HUES6 (cell line): ENCODE measurements around the gene ARL14EP.

Experiments
- H3K27ac ChIP-seq: 2 replicates; pipeline ENCODE4 v1.7.0; 2013; ENCODE audit warnings: low read depth, mild to moderate bottlenecking, low read length, inconsistent platforms
- H3K27me3 ChIP-seq: 2 replicates; pipeline ENCODE4 v1.6.1; 2013; ENCODE audit warnings: low read length; ENCODE audit not compliant: control insufficient read depth, insufficient read depth
- H3K36me3 ChIP-seq: 2 replicates; pipeline ENCODE4 v1.6.1; 2013; ENCODE audit warnings: low read length; ENCODE audit not compliant: control insufficient read depth, insufficient read depth
- H3K4me1 ChIP-seq: 2 replicates; pipeline ENCODE4 v1.6.1; 2013; ENCODE audit warnings: low read length; ENCODE audit not compliant: control insufficient read depth, insufficient read depth
- H3K4me3 ChIP-seq: 2 replicates; pipeline ENCODE4 v1.5.1; 2013; ENCODE audit warnings: low read depth, low read length
- H3K9ac ChIP-seq: one replicate; pipeline ENCODE4 v1.6.1; 2013; ENCODE audit warnings: mild to moderate bottlenecking, low read length
- H3K9me3 ChIP-seq: 2 replicates; pipeline ENCODE4 v1.6.1; 2013; ENCODE audit warnings: low read depth, low read length; ENCODE audit not compliant: control insufficient read depth, insufficient read depth

The ARL14EP gene

DNA sequence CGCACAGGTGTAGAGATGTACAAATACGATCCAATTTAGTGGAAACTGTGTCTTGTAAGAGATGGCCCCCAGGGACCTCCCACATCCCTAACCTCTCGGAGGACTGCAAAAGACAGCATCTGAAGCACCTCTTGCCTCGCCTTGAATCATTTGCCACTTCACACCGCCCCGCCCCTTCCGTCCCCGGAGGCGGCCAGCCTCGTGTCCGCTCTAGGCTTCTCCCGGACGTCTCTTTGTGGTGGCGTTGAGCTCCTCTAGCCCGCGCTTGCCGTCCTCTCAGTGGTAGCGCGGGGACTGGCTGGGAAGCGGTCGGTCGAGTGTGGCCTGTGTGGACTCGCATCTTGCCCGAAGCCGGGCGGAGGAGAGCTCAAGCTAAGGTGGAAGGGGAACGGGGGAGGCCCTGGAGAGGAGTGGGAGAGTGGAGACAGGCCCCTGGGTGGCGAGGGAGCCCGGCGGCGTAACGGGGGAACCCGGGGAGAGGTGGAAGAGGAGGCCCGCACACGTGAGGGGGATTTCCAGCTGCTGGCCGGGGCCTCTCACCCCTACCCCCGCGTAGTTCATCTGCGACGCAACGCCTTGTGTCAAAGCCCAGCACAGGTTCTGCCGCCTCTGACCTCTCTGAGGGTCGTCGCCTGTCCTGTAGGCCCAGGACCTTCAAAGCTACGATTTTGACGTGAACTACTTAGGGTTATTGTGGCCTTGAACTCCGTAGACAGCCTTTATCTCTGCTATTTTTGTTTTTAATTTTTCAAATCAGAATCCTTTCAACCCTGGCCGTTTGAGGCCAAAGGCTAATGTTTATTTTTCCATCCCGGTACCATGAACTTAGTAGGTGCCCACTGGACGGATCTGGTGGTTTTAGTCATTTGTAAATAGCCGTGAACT, at the start of gene ARL14EP:
Gene ARL14EP (plus strand): TSS at position 279 of the 885 bp plus-strand sequence. CDS start 7,845 bp downstream, outside the sequence.
- H3K36me3 ChIP-seq = 0 out of 2 replicates have a peak, but pooled peaks cover 2% of the 10 kb centered on the region
- no peaks in the 10 kb centered on the region for H3K4me1 ChIP-seq
- H3K27ac ChIP-seq = peak within 1 kb of the TSS; percentile 73
- peak within 1 kb of the TSS; percentile 94 for H3K9ac ChIP-seq
- H3K9me3 ChIP-seq = no peaks in the 10 kb centered on the region
- peak within 1 kb of the TSS; percentile 83 for H3K4me3 ChIP-seq
- no peaks in the 10 kb centered on the region for H3K27me3 ChIP-seq

- H3K27ac ChIP-seq = no peak overlapping the region
- no peaks in the 10 kb centered on the region for H3K4me1 ChIP-seq
- H3K27me3 ChIP-seq = no peaks in the 10 kb centered on the region
- no peak overlapping the region for H3K9ac ChIP-seq
- H3K4me3 ChIP-seq = no peak overlapping the region
- no peaks in the 10 kb centered on the region for H3K9me3 ChIP-seq
- no peaks in the 10 kb centered on the region for H3K36me3 ChIP-seq
Observed at GRCh38 chr11:30277176-30277575, 45.7 kb upstream of the ARL14EP start.

DNA sequence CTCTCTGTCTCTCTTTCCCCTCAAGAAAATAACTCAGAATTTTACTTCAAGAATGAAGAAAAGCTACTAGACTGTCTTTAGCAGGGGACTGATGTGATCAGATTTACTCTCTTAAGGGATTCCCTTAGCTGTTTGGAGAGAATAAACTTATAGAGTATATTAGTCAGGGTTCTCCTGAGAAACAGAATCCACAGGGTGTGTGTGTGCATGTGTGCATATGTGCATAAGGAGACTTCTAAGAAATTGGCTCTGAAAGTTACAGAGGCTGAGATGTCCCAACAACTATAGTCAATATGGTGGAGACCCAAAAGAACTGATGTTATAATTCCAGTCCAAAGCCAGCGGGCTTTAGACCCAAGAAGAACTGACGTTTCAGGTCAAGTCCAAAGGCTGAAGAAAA, 43.1 kb upstream of the ARL14EP start:
- Histone ChIP-seq H3K4me3 (no peak overlapping the region), H3K9me3 (no peaks in the 10 kb centered on the region), H3K36me3 (no peaks in the 10 kb centered on the region), H3K27ac (no peak overlapping the region), H3K4me1 (no peaks in the 10 kb centered on the region), H3K9ac (no peak overlapping the region), H3K27me3 (no peaks in the 10 kb centered on the region; the same call in 1 of the 2 replicates)

DNA sequence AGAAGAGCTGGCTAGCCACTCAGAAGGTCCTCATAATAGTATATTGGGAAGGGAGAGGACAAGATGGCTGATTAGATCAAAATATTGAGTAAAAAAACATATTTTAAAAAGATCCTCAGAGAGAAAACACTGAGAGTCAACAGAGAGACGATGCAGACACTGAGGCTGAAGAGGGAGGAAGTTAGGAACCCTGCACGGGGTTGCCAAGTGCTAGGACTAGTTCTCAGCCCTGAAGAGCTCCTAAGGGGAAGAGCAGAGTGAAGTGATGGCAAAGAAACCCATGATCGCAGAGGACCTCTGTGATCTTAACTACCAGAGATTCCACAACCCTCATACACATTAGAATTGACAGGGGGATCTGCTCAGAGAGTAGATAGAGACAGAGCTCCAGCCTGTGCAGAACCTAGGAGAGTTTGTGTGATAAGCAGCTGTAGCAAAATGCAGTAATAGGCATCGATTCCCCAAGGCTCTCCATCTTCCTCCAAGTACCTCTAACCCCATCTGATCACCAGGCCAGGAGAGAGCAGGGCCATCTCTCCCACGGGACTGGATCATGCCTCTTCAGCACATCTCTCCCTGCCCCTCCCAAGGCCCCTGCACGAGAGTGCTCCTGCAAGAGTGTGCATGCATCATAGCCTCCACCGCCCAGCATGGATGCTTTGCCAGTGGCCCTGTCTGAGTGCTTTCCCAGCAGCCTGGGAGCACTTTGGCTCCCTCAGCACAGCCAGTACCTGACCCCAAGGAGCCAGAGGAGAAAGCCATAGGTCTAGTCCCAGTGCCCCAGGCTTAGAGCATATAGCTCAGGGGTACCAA, 41.2 kb upstream of the ARL14EP start:
- Histone ChIP-seq H3K4me3 (no peak overlapping the region), H3K27me3 (no peaks in the 10 kb centered on the region; the same call in 1 of the 2 replicates), H3K36me3 (no peaks in the 10 kb centered on the region), H3K9me3 (no peaks in the 10 kb centered on the region), H3K9ac (no peak overlapping the region), H3K4me1 (no peaks in the 10 kb centered on the region), H3K27ac (no peak overlapping the region)

- Histone ChIP-seq H3K27ac (no peak overlapping the region), H3K4me3 (no peak overlapping the region), H3K4me1 (no peaks in the 10 kb centered on the region), H3K9ac (no peak overlapping the region), H3K9me3 (no peaks in the 10 kb centered on the region), H3K36me3 (no peaks in the 10 kb centered on the region), H3K27me3 (no peaks in the 10 kb centered on the region; the same call in 1 of the 2 replicates)
Observed at GRCh38 chr11:30282289-30282631, 40.6 kb upstream of the ARL14EP start.

DNA sequence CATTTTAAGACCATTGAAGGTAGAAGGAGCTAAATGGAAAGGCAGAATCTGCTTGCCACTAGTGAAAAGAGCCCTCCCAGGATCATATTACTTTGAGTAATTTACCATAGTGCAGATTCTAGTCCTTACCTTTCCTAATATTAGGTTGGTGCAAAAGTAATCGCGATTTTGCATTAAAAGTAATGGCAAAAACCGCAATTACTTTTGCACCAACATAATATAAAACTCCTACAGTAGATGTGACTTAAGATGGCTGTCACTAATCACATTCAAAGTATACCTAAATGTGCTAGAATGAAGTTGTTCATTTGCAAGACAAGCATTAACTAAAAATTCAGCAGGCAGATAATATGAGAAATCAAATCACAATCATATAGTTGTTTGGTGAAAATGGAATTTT, 38.1 kb upstream of the ARL14EP start:
- H3K9me3 ChIP-seq = no peaks in the 10 kb centered on the region
- no peak overlapping the region for H3K9ac ChIP-seq
- no peak overlapping the region for H3K27ac ChIP-seq
- no peak overlapping the region for H3K4me3 ChIP-seq
- H3K36me3 ChIP-seq = no peaks in the 10 kb centered on the region
- H3K27me3 ChIP-seq = no peaks in the 10 kb centered on the region; the same call in 1 of the 2 replicates
- no peaks in the 10 kb centered on the region for H3K4me1 ChIP-seq

- no peak overlapping the region for H3K9ac ChIP-seq
- H3K27ac ChIP-seq = no peak overlapping the region
- H3K36me3 ChIP-seq = no peaks in the 10 kb centered on the region
- H3K27me3 ChIP-seq = no peaks in the 10 kb centered on the region; the same call in 1 of the 2 replicates
- H3K4me3 ChIP-seq = no peak overlapping the region
- H3K4me1 ChIP-seq = no peaks in the 10 kb centered on the region
- H3K9me3 ChIP-seq = no peaks in the 10 kb centered on the region
Observed at GRCh38 chr11:30285416-30286121, 37.3 kb upstream of the ARL14EP start.

- Histone ChIP-seq H3K4me1 (no peaks in the 10 kb centered on the region), H3K27me3 (no peaks in the 10 kb centered on the region), H3K27ac (no peak overlapping the region), H3K4me3 (no peak overlapping the region), H3K9me3 (no peaks in the 10 kb centered on the region), H3K9ac (no peak overlapping the region), H3K36me3 (no peaks in the 10 kb centered on the region)
Observed at GRCh38 chr11:30291331-30291730, 31.6 kb upstream of the ARL14EP start.

DNA sequence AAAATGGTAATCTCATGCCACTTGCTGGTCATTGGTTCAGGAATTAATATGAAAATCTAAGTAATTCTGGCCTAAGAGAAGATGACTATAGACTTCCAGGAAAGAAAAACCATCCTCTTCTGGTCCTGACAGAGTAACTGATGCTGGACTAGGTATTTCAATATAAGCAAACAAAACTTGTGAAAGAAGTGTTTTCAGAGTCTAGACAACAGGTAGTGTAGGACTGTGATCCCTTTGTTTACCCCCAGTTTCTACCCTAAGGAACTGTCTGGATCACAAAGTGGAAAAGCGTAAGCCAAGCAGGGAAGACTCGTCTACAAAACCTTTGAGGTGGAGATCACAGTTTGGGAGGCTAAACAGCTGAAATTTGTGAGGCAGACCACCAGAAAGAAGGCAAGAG, 30.4 kb upstream of the ARL14EP start:
- H3K27me3 ChIP-seq = no peaks in the 10 kb centered on the region
- no peak overlapping the region for H3K4me3 ChIP-seq
- H3K36me3 ChIP-seq = no peaks in the 10 kb centered on the region
- no peak overlapping the region for H3K9ac ChIP-seq
- H3K4me1 ChIP-seq = no peaks in the 10 kb centered on the region
- H3K27ac ChIP-seq = no peak overlapping the region
- no peaks in the 10 kb centered on the region for H3K9me3 ChIP-seq

- Histone ChIP-seq H3K27ac (no peak overlapping the region), H3K4me3 (no peak overlapping the region), H3K9me3 (no peaks in the 10 kb centered on the region), H3K9ac (no peak overlapping the region), H3K27me3 (no peaks in the 10 kb centered on the region), H3K4me1 (no peaks in the 10 kb centered on the region), H3K36me3 (no peaks in the 10 kb centered on the region)
Observed at GRCh38 chr11:30295178-30295885, 27.6 kb upstream of the ARL14EP start.
